Activated CD8-positive, alpha-beta T cell treated with anti-CD3 and anti-CD28 coated beads for 36 hours (primary cell): ENCODE data around the gene NPC2. TPM values are rescaled to one million over a fixed set of nuclear protein-coding genes. Genes with fewer than 3 reads are reported as not detected.

Experiments
- ATAC-seq: fragments of 200-7000 bp; cut with Tn5 transposase; one replicate; pipeline ENCODE4 v1.10.0; 2021; ENCODE audit warnings: mild to moderate bottlenecking, moderate library complexity
- CTCF ChIA-PET: fragments of 350-600 bp; sonication (Branson Sonifier 250); formaldehyde crosslinking; loops from one replicate; lab custom pipeline; 2021; ENCODE audit warnings: antibody characterized with exemption; lab: Charles Lee
- POLR2A ChIA-PET: fragments of 350-600 bp; sonication (Branson Sonifier 250); formaldehyde crosslinking; loops from one replicate; lab custom pipeline; 2021; ENCODE audit warnings: antibody characterized with exemption; lab: Charles Lee
- DNase-seq: peaks from one replicate; pipeline ENCODE4 v3.0.0-alpha.2; 2020
- H3K27ac Mint-ChIP-seq: one replicate; pipeline ENCODE4 v1.8.0; 2021; ENCODE audit warnings: mild to moderate bottlenecking, mixed read lengths
- H3K27me3 Mint-ChIP-seq: one replicate; pipeline ENCODE4 v1.8.0; 2021; ENCODE audit warnings: mixed read lengths
- H3K36me3 Mint-ChIP-seq: one replicate; pipeline ENCODE4 v1.8.0; 2021; ENCODE audit warnings: low read depth, mixed read lengths
- H3K4me1 Mint-ChIP-seq: one replicate; pipeline ENCODE4 v1.8.0; 2021; ENCODE audit warnings: low read depth, mixed read lengths
- H3K4me3 Mint-ChIP-seq: one replicate; pipeline ENCODE4 v1.8.0; 2021; ENCODE audit warnings: mild to moderate bottlenecking, moderate library complexity, mixed read lengths
- H3K9me3 Mint-ChIP-seq: one replicate; pipeline ENCODE4 v1.8.0; 2021; ENCODE audit warnings: mixed read lengths
- CTCF ChIP-seq: fragments of 200-600 bp; IDR thresholded peaks from one replicate; pipeline ENCODE4 v1.8.0; 2022; ENCODE audit warnings: antibody characterized with exemption, mild to moderate bottlenecking
- intact Hi-C: fragments of 100-400 bp; cut with micrococcal nuclease; formaldehyde crosslinking; loops from one replicate; pipeline ENCODE4 v1.10.0; 2022
- total RNA-seq, 2 experiments: library from RNA; stranded (reverse); gene quantifications; one replicate each; pipeline ENCODE4 v1.2.3, GENCODE V29; 2021

Gene NPC2
- total RNA-seq, 2 experiments from 2014 or later: 19.1 to 21.0 TPM

- ChIA-PET POLR2A (interaction anchor here (0.6 kb wide), 1 partner anchor 336 kb away, joined by 3 read pairs; no protein-coding TSS in a partner anchor), CTCF (no interaction called here)
- intact Hi-C loops: no loop called here
- Mint-ChIP-seq H3K4me1 (peaks cover 7% of the 10 kb centered on the region), H3K4me3 (no peak overlapping the region), H3K9me3 (no peaks in the 10 kb centered on the region), H3K36me3 (no peaks in the 10 kb centered on the region), H3K27ac (no peak overlapping the region), H3K27me3 (peaks cover 22% of the 10 kb centered on the region)
- ATAC-seq (no peak), DNase-seq (no peak)
- no peak for TF ChIP-seq CTCF
These were observed 22.8 kb upstream of the NPC2 start for GRCh38 chr14:74515891-74516412.

GRCh38 chr14:74514471-74514941 is 21.4 kb upstream of the NPC2 start:
- ATAC-seq: no peak
- TF ChIP-seq CTCF: no peak
- CTCF ChIA-PET: interaction anchor here (1.6 kb wide), 1 partner anchor 12 kb away, joined by 3 read pairs; no protein-coding TSS in a partner anchor
- H3K27ac Mint-ChIP-seq: no peak overlapping the region
- H3K27me3 Mint-ChIP-seq: peaks cover 22% of the 10 kb centered on the region
- POLR2A ChIA-PET: no interaction called here
- H3K4me3 Mint-ChIP-seq: no peak overlapping the region
- H3K36me3 Mint-ChIP-seq: no peaks in the 10 kb centered on the region
- peaks cover 7% of the 10 kb centered on the region for H3K4me1 Mint-ChIP-seq
- DNase-seq: no peak
- no peaks in the 10 kb centered on the region for H3K9me3 Mint-ChIP-seq
- intact Hi-C loops: no loop called here

DNA sequence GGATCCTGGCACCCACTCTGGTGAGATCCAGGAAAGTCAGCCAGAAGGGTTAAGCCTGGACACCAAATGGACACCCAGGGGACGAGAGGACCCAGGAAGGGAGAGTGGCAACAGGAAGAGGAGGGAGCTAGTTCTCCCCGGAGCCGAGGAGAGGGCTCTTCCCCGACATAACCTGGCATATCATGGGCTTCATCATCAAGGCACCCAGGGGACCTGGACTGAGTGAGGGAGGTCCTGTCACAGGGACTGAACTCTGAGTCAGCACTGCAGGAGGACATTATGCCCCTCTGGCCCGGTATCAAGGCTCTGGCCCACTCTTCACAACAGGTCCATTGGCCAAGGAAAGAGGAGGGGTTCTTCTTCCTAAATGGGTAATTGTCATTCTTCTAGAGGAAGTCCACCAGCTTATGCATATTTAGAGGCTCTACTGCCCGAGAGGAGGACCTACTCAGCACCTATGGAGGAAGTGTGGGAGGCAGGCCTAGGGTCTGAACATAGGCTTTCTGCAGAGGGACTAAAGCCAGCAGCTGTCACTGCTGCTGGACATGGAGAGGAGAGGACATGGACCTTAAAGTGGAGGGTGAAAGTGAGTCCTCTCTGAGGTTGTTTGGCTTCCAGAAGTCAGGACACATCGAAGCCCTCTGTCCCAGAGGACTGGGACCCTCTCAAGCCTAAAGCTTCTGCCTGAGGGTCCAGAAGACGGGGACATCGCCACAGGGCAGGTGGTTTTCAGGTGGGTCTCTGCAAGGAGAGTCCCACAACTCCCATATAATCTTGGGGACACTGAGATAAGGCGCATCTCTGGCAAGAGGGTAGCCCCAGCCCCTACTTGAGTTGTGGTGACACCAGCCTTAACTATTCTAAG is 19.1 kb upstream of the NPC2 start:
- POLR2A ChIA-PET: interaction anchor here (0.6 kb wide), 2 partner anchors 10 to 42 kb away, joined by 3 read pairs; no protein-coding TSS in a partner anchor
- intact Hi-C loops: no loop called here
- H3K4me3 Mint-ChIP-seq: no peak overlapping the region
- peaks cover 7% of the 10 kb centered on the region for H3K4me1 Mint-ChIP-seq
- H3K9me3 Mint-ChIP-seq: no peaks in the 10 kb centered on the region
- H3K27me3 Mint-ChIP-seq: peaks cover 19% of the 10 kb centered on the region
- H3K36me3 Mint-ChIP-seq: no peaks in the 10 kb centered on the region
- CTCF ChIA-PET: no interaction called here
- TF ChIP-seq CTCF: no peak
- DNase-seq (no peak), ATAC-seq (no peak)
- H3K27ac Mint-ChIP-seq: no peak overlapping the region

- ATAC-seq: no peak
- intact Hi-C loops: no loop called here
- H3K36me3 Mint-ChIP-seq: no peaks in the 10 kb centered on the region
- no peak overlapping the region for H3K4me3 Mint-ChIP-seq
- no peaks in the 10 kb centered on the region for H3K9me3 Mint-ChIP-seq
- H3K27me3 Mint-ChIP-seq: peaks cover 17% of the 10 kb centered on the region
- ChIA-PET CTCF (interaction anchor here (0.5 kb wide), 1 partner anchor 186 kb away, joined by 3 read pairs; no protein-coding TSS in a partner anchor), POLR2A (no interaction called here)
- peaks cover 7% of the 10 kb centered on the region for H3K4me1 Mint-ChIP-seq
- no peak for DNase-seq
- H3K27ac Mint-ChIP-seq: no peak overlapping the region
- no peak for TF ChIP-seq CTCF
These were observed 17.9 kb upstream of the NPC2 start for GRCh38 chr14:74510959-74511409.
